ENCODE results near the gene CCDC13. TPM values are rescaled to one million over a fixed set of nuclear protein-coding genes. Genes with fewer than 3 reads are reported as not detected.

CCDC13 gene
- polyA plus RNA-seq, 1 donor from 2014 or later: 6.5 TPM

GRCh38 chr3:42747581-42747980 lies 25.5 kb downstream of the CCDC13 start:
- Histone ChIP-seq H4K20me1 (ENCODE audit: insufficient read depth) (no peaks in the 10 kb centered on the region), H3K4me3 (ENCODE audit: low read length) (no peak overlapping the region), H3F3A (ENCODE audit: insufficient read depth, low read length, poor library complexity, severe bottlenecking) (no peaks in the 10 kb centered on the region), H3K27me3 (ENCODE audit: insufficient read depth, low read depth, low read length) (no peaks in the 10 kb centered on the region), H3K9me2 (ENCODE audit: insufficient read depth, low read length) (no peaks in the 10 kb centered on the region), H3K4me2 (ENCODE audit: low read length) (no peak overlapping the region), H3K79me2 (replicated peaks; ENCODE audit: insufficient read depth, low read length) (no peaks in the 10 kb centered on the region), H3K9ac (ENCODE audit: low read length) (no peak overlapping the region), H3K9me3 (ENCODE audit: low read length) (no peaks in the 10 kb centered on the region), H2AFZ (ENCODE audit: low read depth, low read length) (no peak overlapping the region), H3K27ac (ENCODE audit: low read length) (no peak overlapping the region), H3K36me3 (ENCODE audit: insufficient read depth, low read length) (no peaks in the 10 kb centered on the region)
- TF ChIP-seq, protein P1, sequence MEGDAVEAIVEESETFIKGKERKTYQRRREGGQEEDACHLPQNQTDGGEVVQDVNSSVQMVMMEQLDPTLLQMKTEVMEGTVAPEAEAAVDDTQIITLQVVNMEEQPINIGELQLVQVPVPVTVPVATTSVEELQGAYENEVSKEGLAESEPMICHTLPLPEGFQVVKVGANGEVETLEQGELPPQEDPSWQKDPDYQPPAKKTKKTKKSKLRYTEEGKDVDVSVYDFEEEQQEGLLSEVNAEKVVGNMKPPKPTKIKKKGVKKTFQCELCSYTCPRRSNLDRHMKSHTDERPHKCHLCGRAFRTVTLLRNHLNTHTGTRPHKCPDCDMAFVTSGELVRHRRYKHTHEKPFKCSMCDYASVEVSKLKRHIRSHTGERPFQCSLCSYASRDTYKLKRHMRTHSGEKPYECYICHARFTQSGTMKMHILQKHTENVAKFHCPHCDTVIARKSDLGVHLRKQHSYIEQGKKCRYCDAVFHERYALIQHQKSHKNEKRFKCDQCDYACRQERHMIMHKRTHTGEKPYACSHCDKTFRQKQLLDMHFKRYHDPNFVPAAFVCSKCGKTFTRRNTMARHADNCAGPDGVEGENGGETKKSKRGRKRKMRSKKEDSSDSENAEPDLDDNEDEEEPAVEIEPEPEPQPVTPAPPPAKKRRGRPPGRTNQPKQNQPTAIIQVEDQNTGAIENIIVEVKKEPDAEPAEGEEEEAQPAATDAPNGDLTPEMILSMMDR (IDR thresholded peaks at IDR 0.05; ENCODE audit: poor library complexity, severe bottlenecking): no peak
- TF ChIP-seq SMC3 (conservative IDR thresholded peaks at IDR 0.05; ENCODE audit: poor library complexity) (no peak), MXI1 (conservative IDR thresholded peaks at IDR 0.05; ENCODE audit: poor library complexity, severe bottlenecking) (no peak), RAD21 (conservative IDR thresholded peaks at IDR 0.05) (no peak), EP300 (conservative IDR thresholded peaks at IDR 0.05; ENCODE audit: poor library complexity, severe bottlenecking) (no peak), EZH2 (IDR thresholded peaks at IDR 0.05; ENCODE audit: borderline replicate concordance, insufficient read depth, low read length, poor library complexity, severe bottlenecking) (no peak), TAF1 (IDR thresholded peaks at IDR 0.05; ENCODE audit: low read depth) (no peak), POLR2AphosphoS5 (IDR thresholded peaks at IDR 0.05) (no peak)
- TF ChIP-seq, protein P2, sequence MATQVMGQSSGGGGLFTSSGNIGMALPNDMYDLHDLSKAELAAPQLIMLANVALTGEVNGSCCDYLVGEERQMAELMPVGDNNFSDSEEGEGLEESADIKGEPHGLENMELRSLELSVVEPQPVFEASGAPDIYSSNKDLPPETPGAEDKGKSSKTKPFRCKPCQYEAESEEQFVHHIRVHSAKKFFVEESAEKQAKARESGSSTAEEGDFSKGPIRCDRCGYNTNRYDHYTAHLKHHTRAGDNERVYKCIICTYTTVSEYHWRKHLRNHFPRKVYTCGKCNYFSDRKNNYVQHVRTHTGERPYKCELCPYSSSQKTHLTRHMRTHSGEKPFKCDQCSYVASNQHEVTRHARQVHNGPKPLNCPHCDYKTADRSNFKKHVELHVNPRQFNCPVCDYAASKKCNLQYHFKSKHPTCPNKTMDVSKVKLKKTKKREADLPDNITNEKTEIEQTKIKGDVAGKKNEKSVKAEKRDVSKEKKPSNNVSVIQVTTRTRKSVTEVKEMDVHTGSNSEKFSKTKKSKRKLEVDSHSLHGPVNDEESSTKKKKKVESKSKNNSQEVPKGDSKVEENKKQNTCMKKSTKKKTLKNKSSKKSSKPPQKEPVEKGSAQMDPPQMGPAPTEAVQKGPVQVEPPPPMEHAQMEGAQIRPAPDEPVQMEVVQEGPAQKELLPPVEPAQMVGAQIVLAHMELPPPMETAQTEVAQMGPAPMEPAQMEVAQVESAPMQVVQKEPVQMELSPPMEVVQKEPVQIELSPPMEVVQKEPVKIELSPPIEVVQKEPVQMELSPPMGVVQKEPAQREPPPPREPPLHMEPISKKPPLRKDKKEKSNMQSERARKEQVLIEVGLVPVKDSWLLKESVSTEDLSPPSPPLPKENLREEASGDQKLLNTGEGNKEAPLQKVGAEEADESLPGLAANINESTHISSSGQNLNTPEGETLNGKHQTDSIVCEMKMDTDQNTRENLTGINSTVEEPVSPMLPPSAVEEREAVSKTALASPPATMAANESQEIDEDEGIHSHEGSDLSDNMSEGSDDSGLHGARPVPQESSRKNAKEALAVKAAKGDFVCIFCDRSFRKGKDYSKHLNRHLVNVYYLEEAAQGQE (IDR thresholded peaks at IDR 0.05; ENCODE audit: borderline replicate concordance): no peak

DNA sequence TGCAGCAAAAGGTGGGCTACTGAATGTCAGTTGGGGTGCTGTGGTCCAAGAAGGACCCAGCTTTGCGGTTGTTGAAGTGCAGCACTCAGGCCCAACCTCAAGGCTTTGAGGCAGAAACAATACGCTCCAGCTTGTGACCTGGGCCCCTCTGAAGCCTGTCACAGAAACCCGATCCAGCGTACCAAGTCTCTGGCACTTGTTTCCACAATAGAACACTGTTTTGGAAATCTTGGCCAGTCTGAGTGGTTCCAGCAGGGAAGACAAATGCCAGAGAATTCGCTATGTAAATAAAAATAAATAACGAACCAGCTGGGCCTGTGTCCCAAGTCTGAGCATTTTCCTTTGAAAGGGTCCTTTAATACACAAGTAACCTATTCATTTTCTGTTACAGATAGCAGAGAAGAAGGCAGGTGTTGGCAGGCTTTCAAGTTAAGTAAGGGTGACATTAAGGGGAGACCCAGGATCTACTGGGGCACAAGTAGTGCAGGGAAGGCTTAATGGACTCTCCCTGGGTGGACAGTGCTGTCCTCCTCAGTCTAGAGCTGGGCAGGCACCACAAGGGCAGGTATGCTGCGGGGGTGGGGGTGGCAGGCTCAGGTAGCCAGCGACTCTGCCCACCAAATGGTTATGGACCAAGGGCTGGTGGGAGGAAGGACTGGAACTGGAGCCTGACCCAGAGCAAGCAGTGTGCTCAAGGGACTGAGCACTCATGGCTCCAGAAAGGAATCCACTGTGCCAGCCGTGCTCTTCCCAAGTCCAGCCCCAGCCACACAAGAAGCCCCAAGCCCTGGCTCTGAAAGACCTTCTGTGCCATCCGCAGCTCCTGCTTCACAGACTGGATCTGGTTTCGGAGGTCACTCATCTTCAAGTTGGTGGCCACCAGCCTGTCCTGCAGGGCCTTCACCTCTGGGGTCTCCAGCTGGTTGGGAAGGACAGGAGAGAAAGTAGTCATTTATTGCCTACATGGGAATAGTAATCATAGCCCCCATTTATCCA lies 26.3 kb downstream of the CCDC13 start:
- Histone ChIP-seq H3K36me3 (ENCODE audit: insufficient read depth, low read length) (no peaks in the 10 kb centered on the region), H3F3A (ENCODE audit: insufficient read depth, low read length, poor library complexity, severe bottlenecking) (no peaks in the 10 kb centered on the region), H3K4me2 (ENCODE audit: low read length) (no peak overlapping the region), H3K27me3 (ENCODE audit: insufficient read depth, low read depth, low read length) (no peaks in the 10 kb centered on the region), H2AFZ (ENCODE audit: low read depth, low read length) (no peak overlapping the region), H3K9me2 (ENCODE audit: insufficient read depth, low read length) (no peaks in the 10 kb centered on the region), H4K20me1 (ENCODE audit: insufficient read depth) (no peaks in the 10 kb centered on the region), H3K9me3 (ENCODE audit: low read length) (no peaks in the 10 kb centered on the region), H3K27ac (ENCODE audit: low read length) (no peak overlapping the region), H3K9ac (ENCODE audit: low read length) (no peak overlapping the region), H3K4me3 (ENCODE audit: low read length) (no peak overlapping the region), H3K79me2 (replicated peaks; ENCODE audit: insufficient read depth, low read length) (no peaks in the 10 kb centered on the region)
- TF ChIP-seq, protein P2 (IDR thresholded peaks at IDR 0.05; ENCODE audit: borderline replicate concordance): no peak
- TF ChIP-seq POLR2AphosphoS5 (IDR thresholded peaks at IDR 0.05) (no peak), TAF1 (IDR thresholded peaks at IDR 0.05; ENCODE audit: low read depth) (no peak), EZH2 (IDR thresholded peaks at IDR 0.05; ENCODE audit: borderline replicate concordance, insufficient read depth, low read length, poor library complexity, severe bottlenecking) (no peak), SMC3 (conservative IDR thresholded peaks at IDR 0.05; ENCODE audit: poor library complexity) (no peak)

All from neural cell (in vitro differentiated cells).